ENCODE results near the gene CDHR4. TPM values are rescaled to one million over a fixed set of nuclear protein-coding genes. Genes with fewer than 3 reads are reported as not detected.

Gene CDHR4
- total RNA-seq, 1 donor from 2014 or later, result 0.42 TPM

GRCh38 chr3:49791571-49791970 is 8.1 kb downstream of the CDHR4 start:
- no peaks in the 10 kb centered on the region for H3K9me3 Mint-ChIP-seq
- no peak overlapping the region for H3K4me3 Mint-ChIP-seq
- no peaks in the 10 kb centered on the region for H3K36me3 Mint-ChIP-seq

GRCh38 chr3:49790626-49791411 is 8.9 kb downstream of the CDHR4 start:
- TF ChIP-seq CTCF (IDR thresholded peaks at IDR 0.05; ENCODE audit: unreplicated experiment), result no peak
- Mint-ChIP-seq H3K4me1 (peaks cover 16% of the 10 kb centered on the region), H3K9me3 (no peaks in the 10 kb centered on the region), H3K27ac (peak overlapping the region; percentile 1), H3K27me3 (ENCODE audit: low read depth) (no peaks in the 10 kb centered on the region), H3K36me3 (no peaks in the 10 kb centered on the region), H3K4me3 (no peak overlapping the region)
- no peak for DNase-seq (ENCODE audit: low spot score in 2 of 2, unreplicated experiment in 2 of 2)

More at GRCh38 chr3:49791571-49791970, 8.1 kb downstream of the CDHR4 start:
- TF ChIP-seq CTCF (IDR thresholded peaks at IDR 0.05; ENCODE audit: unreplicated experiment), result no peak
- no peak for DNase-seq (ENCODE audit: low spot score in 2 of 2, unreplicated experiment in 2 of 2)
- no peak overlapping the region for H3K27ac Mint-ChIP-seq
- H3K27me3 Mint-ChIP-seq (ENCODE audit: low read depth), result no peaks in the 10 kb centered on the region
- peaks cover 14% of the 10 kb centered on the region for H3K4me1 Mint-ChIP-seq

- Mint-ChIP-seq H3K4me1 (peaks cover 28% of the 10 kb centered on the region), H3K27ac (no peak overlapping the region), H3K9me3 (no peaks in the 10 kb centered on the region), H3K36me3 (peaks cover 4% of the 10 kb centered on the region), H3K27me3 (ENCODE audit: low read depth) (no peaks in the 10 kb centered on the region), H3K4me3 (no peak overlapping the region)
- DNase-seq (ENCODE audit: low spot score in 2 of 2, unreplicated experiment in 2 of 2), result no peak
- no peak for TF ChIP-seq CTCF (IDR thresholded peaks at IDR 0.05; ENCODE audit: unreplicated experiment)
These were observed 11.6 kb downstream of the CDHR4 start for GRCh38 chr3:49788056-49788455.

GRCh38 chr3:49787536-49787935 is 12.1 kb downstream of the CDHR4 start:
- TF ChIP-seq CTCF (IDR thresholded peaks at IDR 0.05; ENCODE audit: unreplicated experiment), result no peak
- Mint-ChIP-seq H3K9me3 (no peaks in the 10 kb centered on the region), H3K27me3 (ENCODE audit: low read depth) (no peaks in the 10 kb centered on the region), H3K4me3 (no peak overlapping the region), H3K27ac (no peak overlapping the region), H3K36me3 (peaks cover 4% of the 10 kb centered on the region), H3K4me1 (peaks cover 28% of the 10 kb centered on the region)
- no peak for DNase-seq (ENCODE audit: low spot score in 2 of 2, unreplicated experiment in 2 of 2)

- no peak for TF ChIP-seq CTCF (IDR thresholded peaks at IDR 0.05; ENCODE audit: unreplicated experiment)
- H3K27me3 Mint-ChIP-seq (ENCODE audit: low read depth), result no peaks in the 10 kb centered on the region
These were observed 12.6 kb downstream of the CDHR4 start for GRCh38 chr3:49787182-49787464.

More at GRCh38 chr3:49787182-49787464, 12.6 kb downstream of the CDHR4 start:
- H3K4me3 Mint-ChIP-seq, result peak overlapping the region; percentile 84
- DNase-seq (ENCODE audit: low spot score in 2 of 2, unreplicated experiment in 2 of 2), result no peak
- H3K36me3 Mint-ChIP-seq, result peaks cover 4% of the 10 kb centered on the region
- no peaks in the 10 kb centered on the region for H3K9me3 Mint-ChIP-seq
- H3K4me1 Mint-ChIP-seq, result peaks cover 28% of the 10 kb centered on the region
- peak overlapping the region; percentile 97 for H3K27ac Mint-ChIP-seq
